Bronchial epithelial cell (primary cell): ENCODE data around the gene MSANTD1. TPM values are rescaled to one million over a fixed set of nuclear protein-coding genes. Genes with fewer than 3 reads are reported as not detected.

Source experiments
- DNase-seq: peaks from one replicate; pipeline ENCODE4 v3.0.0-alpha.2; 2010; ENCODE audit warnings: low read depth
- FAIRE-seq: peaks from 2 replicates; lab custom pipeline; 2011; peaks lifted over from hg19 to GRCh38; lab: Jason Lieb, UNC
- H3K27me3 ChIP-seq: 2 replicates; pipeline ENCODE4 v1.5.1; 2011; ENCODE audit warnings: low read length; ENCODE audit not compliant: control insufficient read depth, insufficient read depth
- H3K36me3 ChIP-seq: 2 replicates; pipeline ENCODE4 v1.5.1; 2011; ENCODE audit warnings: low read length; ENCODE audit not compliant: control insufficient read depth, insufficient read depth
- H3K4me3 ChIP-seq: 2 replicates; pipeline ENCODE4 v1.5.1; 2011; ENCODE audit warnings: mild to moderate bottlenecking, low read depth, low read length, control low read depth
- total RNA-seq: library from RNA; depleted of rRNA; stranded (reverse); fragments of >200 nt; gene quantifications from 2 replicates; pipeline ENCODE4 v1.2.1, GENCODE V29; 2014
- TF ChIP-seq, protein P1 (sequence below): IDR thresholded peaks from 2 replicates; pipeline ENCODE4 v1.5.1; 2011; ENCODE audit warnings: mild to moderate bottlenecking, moderate library complexity, low read length, control low read depth, inconsistent platforms; ENCODE audit not compliant: insufficient read depth, severe bottlenecking

Gene MSANTD1
- total RNA-seq, 1 donor from 2014 or later, result 0.26 TPM

DNA sequence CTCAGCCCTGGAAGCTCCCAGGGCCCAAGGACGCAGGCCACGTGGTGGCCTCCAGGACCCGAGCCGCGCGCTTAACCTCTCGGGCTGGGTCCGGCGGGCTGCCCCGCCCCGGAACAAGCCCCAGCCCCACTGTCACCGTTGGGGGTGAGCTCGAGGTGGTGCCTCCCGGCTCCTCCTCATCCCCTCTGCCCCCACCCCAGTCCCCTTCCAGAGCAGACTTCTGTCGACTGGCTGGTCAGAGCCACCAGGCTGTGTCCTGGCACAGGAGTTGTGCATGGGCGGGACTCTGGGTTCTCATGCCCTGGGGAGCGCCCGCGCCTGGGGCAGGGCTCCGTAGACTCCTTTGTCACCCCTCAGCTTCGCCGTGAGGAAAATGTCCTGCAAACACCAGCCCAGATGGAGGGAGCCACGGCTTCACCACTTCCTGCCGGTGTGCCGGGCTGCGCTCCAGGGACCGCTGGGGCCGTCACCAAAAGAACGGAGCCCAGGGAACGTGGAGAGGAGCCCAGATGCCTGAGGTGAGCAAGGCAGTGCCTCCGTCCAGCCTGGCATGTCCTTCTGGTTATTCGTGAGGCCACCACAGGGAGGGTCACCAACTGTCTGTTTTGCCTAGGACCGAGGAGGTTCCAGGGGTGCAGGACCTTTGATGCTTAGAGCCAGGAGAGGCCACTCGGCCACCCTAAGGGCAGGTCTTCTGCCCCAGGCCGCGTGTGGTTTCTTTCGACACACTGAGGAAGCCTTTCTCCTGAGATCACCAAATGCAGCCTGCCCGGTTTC is 36.8 kb downstream of the MSANTD1 start:
- Histone ChIP-seq H3K36me3 (no peaks in the 10 kb centered on the region), H3K4me3 (no peak overlapping the region), H3K27me3 (peaks cover 9% of the 10 kb centered on the region)
- TF ChIP-seq, protein P1, sequence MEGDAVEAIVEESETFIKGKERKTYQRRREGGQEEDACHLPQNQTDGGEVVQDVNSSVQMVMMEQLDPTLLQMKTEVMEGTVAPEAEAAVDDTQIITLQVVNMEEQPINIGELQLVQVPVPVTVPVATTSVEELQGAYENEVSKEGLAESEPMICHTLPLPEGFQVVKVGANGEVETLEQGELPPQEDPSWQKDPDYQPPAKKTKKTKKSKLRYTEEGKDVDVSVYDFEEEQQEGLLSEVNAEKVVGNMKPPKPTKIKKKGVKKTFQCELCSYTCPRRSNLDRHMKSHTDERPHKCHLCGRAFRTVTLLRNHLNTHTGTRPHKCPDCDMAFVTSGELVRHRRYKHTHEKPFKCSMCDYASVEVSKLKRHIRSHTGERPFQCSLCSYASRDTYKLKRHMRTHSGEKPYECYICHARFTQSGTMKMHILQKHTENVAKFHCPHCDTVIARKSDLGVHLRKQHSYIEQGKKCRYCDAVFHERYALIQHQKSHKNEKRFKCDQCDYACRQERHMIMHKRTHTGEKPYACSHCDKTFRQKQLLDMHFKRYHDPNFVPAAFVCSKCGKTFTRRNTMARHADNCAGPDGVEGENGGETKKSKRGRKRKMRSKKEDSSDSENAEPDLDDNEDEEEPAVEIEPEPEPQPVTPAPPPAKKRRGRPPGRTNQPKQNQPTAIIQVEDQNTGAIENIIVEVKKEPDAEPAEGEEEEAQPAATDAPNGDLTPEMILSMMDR, result no peak
- no peak for DNase-seq
- no peak for FAIRE-seq

DNA sequence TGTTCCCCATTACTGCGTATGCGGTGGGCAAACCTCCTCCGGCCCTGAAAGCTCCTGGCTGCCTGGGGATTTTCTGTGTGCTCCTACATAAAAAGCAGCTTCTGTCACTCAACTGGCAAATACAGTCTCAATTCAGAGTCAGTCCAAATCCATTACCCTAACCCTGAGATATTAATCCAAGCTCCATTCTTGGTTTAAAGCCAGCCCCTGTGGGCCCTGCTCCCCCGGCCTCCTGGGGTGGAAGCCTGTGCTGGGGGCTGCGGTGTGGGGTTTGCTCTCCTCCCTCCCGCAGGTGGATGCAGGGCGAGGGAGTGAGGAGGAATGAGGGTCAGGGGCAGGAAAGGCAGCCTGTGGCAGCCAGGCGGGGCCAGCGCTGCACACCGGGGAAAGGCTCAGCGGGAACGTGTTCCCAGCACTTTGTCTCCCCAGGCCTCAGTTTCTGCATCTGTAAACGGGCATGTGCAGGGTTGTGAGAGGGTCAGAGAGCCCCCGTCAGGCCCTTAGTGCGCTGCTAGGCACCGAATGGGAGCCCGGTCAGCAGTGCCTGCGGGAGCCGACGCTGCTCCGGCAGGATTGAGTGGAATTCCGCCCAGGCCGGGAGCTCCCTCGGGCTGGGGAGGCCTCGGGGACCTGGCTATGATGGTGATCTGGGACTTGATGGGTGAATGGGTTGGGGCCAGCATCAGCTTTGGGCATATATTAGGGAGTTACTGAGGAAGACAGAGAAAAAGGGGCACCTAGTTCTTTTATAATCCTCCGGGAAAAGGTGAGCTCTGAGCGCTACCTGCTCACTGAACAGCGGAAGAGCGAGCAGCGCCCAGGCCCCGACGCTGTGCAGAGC is 37.6 kb downstream of the MSANTD1 start:
- no peak overlapping the region for H3K4me3 ChIP-seq
- TF ChIP-seq, protein P1, result no peak
- no peak for FAIRE-seq
- H3K36me3 ChIP-seq, result no peaks in the 10 kb centered on the region
- H3K27me3 ChIP-seq, result peaks cover 9% of the 10 kb centered on the region
- no peak for DNase-seq

DNA sequence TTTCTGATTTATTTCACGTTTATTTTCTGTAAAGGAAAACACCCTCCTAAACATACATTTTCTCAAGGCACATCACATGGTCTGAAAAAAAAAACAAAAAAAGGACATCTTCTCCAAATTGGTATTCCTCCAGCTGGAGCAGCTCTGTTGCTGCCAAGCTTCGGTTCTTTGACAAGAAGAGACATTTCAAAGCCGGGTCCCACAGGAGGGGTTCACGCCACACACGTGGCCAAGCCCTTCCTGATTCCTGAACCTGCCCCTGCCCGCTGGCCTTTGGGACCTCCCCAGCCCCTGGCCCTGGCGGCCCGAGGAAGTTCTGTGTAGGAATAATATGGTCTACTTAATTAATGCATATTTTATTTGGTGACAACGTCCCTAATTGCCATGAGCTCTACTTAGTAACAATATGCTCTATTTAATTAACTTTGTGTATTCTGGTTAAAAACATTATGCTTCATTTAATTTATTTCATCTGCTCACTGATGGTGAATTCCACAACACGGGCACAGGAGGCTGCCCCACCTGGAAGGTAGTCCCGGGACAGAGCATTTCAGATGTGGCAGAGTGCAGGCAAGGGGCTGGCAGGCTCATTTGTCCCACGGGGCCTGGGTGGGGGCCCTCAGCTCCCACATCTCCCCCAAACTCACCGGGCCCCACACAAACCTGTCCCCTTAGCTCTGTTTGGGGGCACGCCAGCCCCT is 38.5 kb downstream of the MSANTD1 start:
- H3K27me3 ChIP-seq, result peaks cover 9% of the 10 kb centered on the region
- DNase-seq, result no peak
- no peaks in the 10 kb centered on the region for H3K36me3 ChIP-seq
- no peak for FAIRE-seq
- TF ChIP-seq, protein P1, result no peak
- no peak overlapping the region for H3K4me3 ChIP-seq

DNA sequence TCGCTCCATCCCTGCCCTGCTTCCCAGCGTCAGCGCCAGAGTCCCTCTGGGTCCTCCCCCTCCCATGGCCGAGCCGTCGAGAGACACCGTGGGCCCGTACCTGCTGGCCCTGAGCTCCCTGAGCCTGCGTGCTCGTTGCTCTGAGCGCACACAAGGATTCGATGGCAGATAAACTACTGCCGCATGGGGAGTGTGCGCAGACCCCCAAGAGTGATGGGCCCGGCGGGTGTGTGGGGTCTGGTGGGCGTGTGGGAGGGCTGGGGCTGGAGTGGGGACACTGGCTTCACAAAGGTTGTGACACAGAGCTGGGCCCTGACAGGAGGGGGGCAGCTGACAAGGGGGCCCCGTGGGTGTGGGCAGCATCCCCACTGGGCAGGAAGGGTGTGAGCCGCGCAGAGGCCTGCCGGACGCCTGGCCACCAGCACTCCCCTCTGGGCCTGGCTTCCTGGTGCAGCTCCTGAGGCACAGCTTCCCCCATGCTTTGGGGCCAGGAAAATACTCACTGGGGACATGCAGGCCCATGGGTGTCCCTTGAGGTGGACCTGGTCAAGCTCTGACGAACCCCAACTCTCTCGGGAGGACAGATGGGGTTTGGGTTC is 39.1 kb downstream of the MSANTD1 start:
- Histone ChIP-seq H3K27me3 (peaks cover 9% of the 10 kb centered on the region), H3K4me3 (no peak overlapping the region), H3K36me3 (no peaks in the 10 kb centered on the region)
- FAIRE-seq, result no peak
- TF ChIP-seq, protein P1, result no peak
- DNase-seq, result no peak

DNA sequence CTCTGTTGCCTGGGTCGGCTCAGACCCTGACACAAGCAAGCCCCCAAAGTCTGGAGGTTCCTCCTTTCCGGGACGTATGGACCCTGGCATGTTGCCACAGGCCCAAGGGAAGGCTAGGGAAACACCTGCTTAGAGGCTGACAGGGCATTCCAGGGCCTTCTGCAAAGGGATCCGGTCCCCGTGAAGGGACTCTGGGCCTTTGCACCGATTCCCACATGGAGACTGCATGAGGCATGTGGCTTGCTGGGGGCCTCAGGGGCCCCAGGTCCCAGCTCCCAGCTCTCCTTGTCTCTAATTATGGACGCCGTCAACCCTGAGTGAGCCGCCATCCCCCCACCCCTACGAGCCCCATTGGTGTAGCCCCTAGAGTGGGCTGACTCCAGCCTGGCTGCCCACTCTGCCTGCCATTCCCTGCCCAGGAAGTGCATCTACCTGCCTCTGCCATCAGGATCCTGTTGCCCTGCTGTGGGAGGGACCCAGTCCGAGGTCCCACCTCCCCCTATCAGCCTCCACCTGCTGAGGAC is 39.7 kb downstream of the MSANTD1 start:
- TF ChIP-seq, protein P1, result no peak
- no peak for FAIRE-seq
- Histone ChIP-seq H3K4me3 (no peak overlapping the region), H3K36me3 (no peaks in the 10 kb centered on the region), H3K27me3 (peaks cover 9% of the 10 kb centered on the region)
- no peak for DNase-seq
